Breast epithelium (tissue), 4 donors: ENCODE measurements around the gene PTGFRN. TPM values are rescaled to one million over a fixed set of nuclear protein-coding genes. Genes with fewer than 3 reads are reported as not detected.

Experiments
- DNase-seq, 2 donors: peaks; one replicate each; pipeline ENCODE4 v3.0.0-alpha.2; 2019; ENCODE audit warnings: low spot score in 2 of 2
- H3K27ac ChIP-seq, 2 donors: fragments of 200-600 bp; sonication (generic) in 1 of 2; one replicate each; pipeline ENCODE4 v1.5.1; 2016 to 2019; ENCODE audit warnings: mild to moderate bottlenecking in 1 of 2
- H3K27me3 ChIP-seq, 2 donors: fragments of 200-600 bp; sonication (generic) in 1 of 2; one replicate each; pipeline versions ENCODE4 v1.5.1 to v1.6.0; 2017 to 2019; ENCODE audit warnings: control low read depth in 1 of 2, mild to moderate bottlenecking in 1 of 2
- H3K36me3 ChIP-seq: fragments of 200-600 bp; one replicate; pipeline ENCODE4 v1.5.1; 2019
- H3K4me1 ChIP-seq, 2 donors: fragments of 200-600 bp; sonication (generic); one replicate each; pipeline ENCODE4 v1.5.1; 2016 to 2019; ENCODE audit warnings: control low read depth in 1 of 2
- H3K4me3 ChIP-seq, 3 donors: fragments of 200-600 bp; sonication (generic); 1 replicate in 2 of 3; 2 replicates in 1 of 3; pipeline ENCODE4 v1.5.1; 2016 to 2019; ENCODE audit warnings: mild to moderate bottlenecking in 3 of 3, moderate library complexity in 2 of 3
- H3K9me3 ChIP-seq, 2 donors: fragments of 200-600 bp; sonication (generic) in 1 of 2; one replicate each; pipeline ENCODE4 v1.5.1; 2016 to 2019; ENCODE audit warnings: control low read depth in 1 of 2
- POLR2A ChIP-seq: fragments of 450-650 bp; IDR thresholded peaks from one replicate; pipeline ENCODE4 v1.6.1; 2016; ENCODE audit warnings: antibody characterized with exemption, mild to moderate bottlenecking, moderate library complexity
- POLR2AphosphoS5 ChIP-seq, 3 donors: sonication (generic); formaldehyde crosslinking; IDR thresholded peaks; one replicate each; pipeline ENCODE4 v1.6.1; 2017; ENCODE audit warnings: antibody characterized with exemption in 3 of 3
- intact Hi-C: fragments of 100-400 bp; cut with DNase I; formaldehyde crosslinking; loops from one replicate; pipeline ENCODE4 v1.15.1; 2023; ENCODE audit warnings: low total_unique reads
- total RNA-seq, 3 donors: library from RNA; depleted of rRNA; stranded (reverse); fragments of >200 nt; gene quantifications; one replicate each; pipeline ENCODE4 v1.1.0, GENCODE V29; 2016
- TF ChIP-seq, protein P1 (sequence below), 3 donors: fragments of 450-650 bp; IDR thresholded peaks; one replicate each; pipeline ENCODE4 v1.5.1; 2016 to 2017; ENCODE audit warnings: antibody characterized with exemption in 3 of 3, mild to moderate bottlenecking in 3 of 3, moderate library complexity in 3 of 3

Gene PTGFRN
- total RNA-seq, 3 donors from 2014 or later = 10.6 to 30.8 (median 24.3) TPM

DNA sequence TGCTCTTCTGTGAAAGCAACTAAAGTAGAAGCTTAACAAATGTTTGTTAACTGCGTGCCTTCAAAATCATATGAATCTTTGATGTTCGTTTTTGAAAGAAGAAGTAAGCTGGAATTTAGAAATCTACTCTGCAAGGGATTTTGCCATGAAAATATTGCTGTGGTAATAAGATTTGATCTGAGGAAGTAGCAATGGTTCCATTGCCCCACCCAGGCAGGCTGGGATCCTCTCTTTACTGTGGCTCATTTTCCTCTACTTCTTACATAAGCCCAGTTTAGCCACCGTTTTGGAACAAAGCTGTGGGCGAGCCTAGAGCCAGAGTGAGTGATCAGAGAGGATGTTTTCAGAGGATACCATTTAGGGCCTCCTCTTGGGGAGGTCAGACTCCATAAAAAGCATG, 20.3 kb upstream of the PTGFRN start:
- no peak for DNase-seq
- no peak for TF ChIP-seq POLR2AphosphoS5 (IDR thresholded peaks at IDR 0.05)
- TF ChIP-seq, protein P1, sequence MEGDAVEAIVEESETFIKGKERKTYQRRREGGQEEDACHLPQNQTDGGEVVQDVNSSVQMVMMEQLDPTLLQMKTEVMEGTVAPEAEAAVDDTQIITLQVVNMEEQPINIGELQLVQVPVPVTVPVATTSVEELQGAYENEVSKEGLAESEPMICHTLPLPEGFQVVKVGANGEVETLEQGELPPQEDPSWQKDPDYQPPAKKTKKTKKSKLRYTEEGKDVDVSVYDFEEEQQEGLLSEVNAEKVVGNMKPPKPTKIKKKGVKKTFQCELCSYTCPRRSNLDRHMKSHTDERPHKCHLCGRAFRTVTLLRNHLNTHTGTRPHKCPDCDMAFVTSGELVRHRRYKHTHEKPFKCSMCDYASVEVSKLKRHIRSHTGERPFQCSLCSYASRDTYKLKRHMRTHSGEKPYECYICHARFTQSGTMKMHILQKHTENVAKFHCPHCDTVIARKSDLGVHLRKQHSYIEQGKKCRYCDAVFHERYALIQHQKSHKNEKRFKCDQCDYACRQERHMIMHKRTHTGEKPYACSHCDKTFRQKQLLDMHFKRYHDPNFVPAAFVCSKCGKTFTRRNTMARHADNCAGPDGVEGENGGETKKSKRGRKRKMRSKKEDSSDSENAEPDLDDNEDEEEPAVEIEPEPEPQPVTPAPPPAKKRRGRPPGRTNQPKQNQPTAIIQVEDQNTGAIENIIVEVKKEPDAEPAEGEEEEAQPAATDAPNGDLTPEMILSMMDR (IDR thresholded peaks at IDR 0.05) = no peak
- TF ChIP-seq POLR2A = no peak
- no peaks in the 10 kb centered on the region for H3K9me3 ChIP-seq
- H3K36me3 ChIP-seq = no peaks in the 10 kb centered on the region
- H3K4me3 ChIP-seq = no peak overlapping the region
- no peak overlapping the region for H3K27ac ChIP-seq
- no peaks in the 10 kb centered on the region for H3K4me1 ChIP-seq
- intact Hi-C loops = no loop called here
- H3K27me3 ChIP-seq = no peaks in the 10 kb centered on the region

DNA sequence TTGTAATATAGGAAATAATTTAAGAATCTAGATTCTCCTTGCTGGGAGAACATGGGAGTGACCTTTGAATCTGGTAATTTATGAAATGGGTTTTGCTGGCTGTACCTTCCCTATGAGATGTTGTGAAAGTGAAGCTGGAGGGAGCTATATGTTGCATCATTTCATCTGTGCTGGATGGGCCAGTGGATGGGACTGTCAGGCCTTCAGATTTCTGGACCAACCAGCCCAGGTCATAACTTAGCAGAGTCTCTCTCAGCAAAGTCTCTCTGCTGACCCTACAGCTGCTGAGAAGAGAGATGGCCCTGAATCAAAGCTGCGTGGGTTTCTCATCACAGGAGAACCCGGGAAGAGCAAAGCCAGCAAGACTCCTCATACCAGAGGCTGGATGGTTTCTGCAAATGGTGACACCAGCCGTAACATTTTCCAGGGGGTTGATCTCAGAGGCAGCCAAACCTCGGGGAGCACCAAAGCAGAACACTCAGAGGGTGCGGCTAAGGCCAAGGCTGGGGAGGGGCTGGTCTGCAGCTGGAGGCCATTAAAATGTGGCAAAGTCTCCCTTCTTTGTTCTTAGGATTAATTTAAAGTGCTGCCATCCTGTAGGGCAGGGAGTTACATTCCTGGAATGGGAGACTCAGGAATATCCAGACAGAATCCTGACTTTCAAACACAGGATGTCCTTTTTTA, 18.2 kb upstream of the PTGFRN start:
- intact Hi-C loops = no loop called here
- H3K4me1 ChIP-seq = no peaks in the 10 kb centered on the region
- no peak overlapping the region for H3K4me3 ChIP-seq
- DNase-seq = no peak
- H3K36me3 ChIP-seq = no peaks in the 10 kb centered on the region
- H3K9me3 ChIP-seq = no peaks in the 10 kb centered on the region
- H3K27ac ChIP-seq = peak overlapping the region in 1 of 2 donors; percentile 33
- TF ChIP-seq POLR2AphosphoS5 (IDR thresholded peaks at IDR 0.05) (no peak), POLR2A (no peak)
- TF ChIP-seq, protein P1 (IDR thresholded peaks at IDR 0.05) = no peak
- H3K27me3 ChIP-seq = no peaks in the 10 kb centered on the region

DNA sequence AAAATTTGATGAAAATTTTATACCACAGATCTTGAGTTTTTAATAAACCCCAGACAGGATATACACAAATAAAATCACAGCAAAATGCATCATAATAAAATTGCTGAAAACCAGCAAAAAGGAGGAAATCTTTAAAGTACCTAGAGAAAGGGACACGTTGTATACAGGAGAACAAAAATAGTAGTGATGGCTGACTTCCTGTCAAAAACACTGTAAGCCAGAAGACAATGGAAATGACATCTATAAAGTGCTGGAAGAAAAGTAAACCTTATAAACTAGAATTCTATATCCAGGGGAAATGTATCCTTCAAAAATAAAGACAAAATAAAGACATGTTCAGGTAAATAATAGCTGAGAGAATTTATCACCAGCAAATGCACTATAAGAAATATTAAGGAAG, 14.6 kb upstream of the PTGFRN start:
- intact Hi-C loops = no loop called here
- H3K27me3 ChIP-seq = no peaks in the 10 kb centered on the region
- no peaks in the 10 kb centered on the region for H3K9me3 ChIP-seq
- no peaks in the 10 kb centered on the region for H3K4me1 ChIP-seq
- DNase-seq = no peak
- H3K4me3 ChIP-seq = no peak overlapping the region
- no peaks in the 10 kb centered on the region for H3K36me3 ChIP-seq
- H3K27ac ChIP-seq = no peak overlapping the region
- no peak for TF ChIP-seq POLR2AphosphoS5 (IDR thresholded peaks at IDR 0.05)
- TF ChIP-seq POLR2A = no peak
- TF ChIP-seq, protein P1 (IDR thresholded peaks at IDR 0.05) = no peak

DNA sequence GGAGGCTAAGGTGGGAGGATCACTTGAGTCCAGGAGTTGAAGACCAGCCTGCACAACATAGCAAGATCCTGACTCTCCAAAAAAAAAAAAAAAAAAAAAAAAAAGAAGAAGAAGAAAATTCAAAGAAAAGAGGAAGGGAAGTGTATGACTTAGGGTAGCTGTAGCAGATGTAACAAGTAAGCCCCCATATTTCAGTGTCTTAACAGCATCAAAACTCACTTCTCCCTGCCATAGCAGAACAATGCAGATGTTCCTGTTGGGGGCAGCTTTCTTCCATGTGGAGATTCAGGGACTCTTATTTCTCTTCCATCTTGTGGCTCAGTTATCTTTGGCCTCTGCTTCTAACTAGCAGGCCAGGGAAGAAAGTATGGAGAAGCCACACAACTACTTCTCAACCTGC, 10.2 kb upstream of the PTGFRN start:
- TF ChIP-seq POLR2A (no peak), POLR2AphosphoS5 (IDR thresholded peaks at IDR 0.05) (no peak)
- TF ChIP-seq, protein P1 (IDR thresholded peaks at IDR 0.05) = no peak
- no peaks in the 10 kb centered on the region for H3K27me3 ChIP-seq
- no peaks in the 10 kb centered on the region for H3K36me3 ChIP-seq
- intact Hi-C loops = no loop called here
- no peaks in the 10 kb centered on the region for H3K4me1 ChIP-seq
- H3K4me3 ChIP-seq = no peak overlapping the region
- no peak overlapping the region for H3K27ac ChIP-seq
- no peaks in the 10 kb centered on the region for H3K9me3 ChIP-seq
- DNase-seq = no peak

DNA sequence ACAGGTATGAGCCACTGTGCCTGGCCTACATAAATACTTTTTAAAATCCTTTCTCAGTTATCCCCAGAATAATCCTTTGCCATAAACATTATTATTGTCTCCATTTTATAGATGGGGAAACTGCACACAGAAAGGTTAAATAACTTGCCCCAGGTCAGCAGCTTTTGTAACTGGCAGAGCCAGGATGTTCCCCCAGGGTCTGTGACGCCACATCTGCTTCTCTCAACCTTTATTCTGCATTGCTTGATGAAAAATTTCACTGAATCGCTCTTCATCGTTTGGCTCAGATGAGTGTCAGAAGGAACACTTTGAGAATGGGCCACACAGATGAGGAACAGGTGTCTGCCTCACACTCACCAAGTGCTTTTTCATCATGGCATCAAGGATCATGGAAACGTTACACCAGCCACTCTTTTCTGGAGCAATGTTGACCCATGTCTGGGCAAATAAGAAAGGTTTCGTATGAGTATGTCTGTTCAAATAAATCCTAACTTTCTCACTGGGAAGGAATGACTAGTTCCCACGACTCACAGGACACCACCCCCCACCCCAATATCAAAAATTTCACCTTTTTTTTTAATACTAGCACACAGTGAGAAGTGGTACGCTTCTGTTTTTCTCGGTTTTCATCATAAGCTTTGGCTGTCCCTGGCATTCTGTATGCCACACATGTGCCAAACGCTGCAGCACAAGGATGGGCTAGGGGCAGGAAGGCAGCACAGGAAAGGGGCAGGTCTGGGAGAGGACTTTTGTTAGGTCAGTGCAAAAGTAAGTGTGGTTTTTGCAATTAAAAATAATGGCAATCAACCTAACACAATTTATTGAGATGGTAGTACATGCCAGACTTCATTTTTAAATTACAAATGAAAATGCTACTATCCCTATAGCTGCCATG, 9.0 kb upstream of the PTGFRN start:
- H3K36me3 ChIP-seq = no peaks in the 10 kb centered on the region
- H3K4me1 ChIP-seq = no peaks in the 10 kb centered on the region
- H3K27ac ChIP-seq = no peak overlapping the region
- no peaks in the 10 kb centered on the region for H3K9me3 ChIP-seq
- DNase-seq = no peak
- H3K27me3 ChIP-seq = no peaks in the 10 kb centered on the region
- no peak overlapping the region for H3K4me3 ChIP-seq
- intact Hi-C loops = no loop called here
- TF ChIP-seq POLR2A (no peak), POLR2AphosphoS5 (IDR thresholded peaks at IDR 0.05) (no peak)
- TF ChIP-seq, protein P1 (IDR thresholded peaks at IDR 0.05) = no peak
